Body of pancreas (tissue), 4 donors: ENCODE data around the gene GEMIN4.

Source experiments
- POLR2A ChIP-seq, 3 donors: fragments of 450-650 bp; IDR thresholded peaks; one replicate each; pipeline ENCODE4 v1.6.1; 2016; ENCODE audit warnings: antibody characterized with exemption in 3 of 3, mild to moderate bottlenecking in 2 of 3
- TF ChIP-seq, protein P1 (sequence below), 7 experiments: fragments of 450-650 bp in 4 of 7; fragments of 200-600 bp in 3 of 7; sonication (generic) in 3 of 7; IDR thresholded peaks; one replicate each; pipeline ENCODE4 v1.5.1; 2016 to 2019; ENCODE audit warnings: antibody characterized with exemption in 7 of 7

DNA sequence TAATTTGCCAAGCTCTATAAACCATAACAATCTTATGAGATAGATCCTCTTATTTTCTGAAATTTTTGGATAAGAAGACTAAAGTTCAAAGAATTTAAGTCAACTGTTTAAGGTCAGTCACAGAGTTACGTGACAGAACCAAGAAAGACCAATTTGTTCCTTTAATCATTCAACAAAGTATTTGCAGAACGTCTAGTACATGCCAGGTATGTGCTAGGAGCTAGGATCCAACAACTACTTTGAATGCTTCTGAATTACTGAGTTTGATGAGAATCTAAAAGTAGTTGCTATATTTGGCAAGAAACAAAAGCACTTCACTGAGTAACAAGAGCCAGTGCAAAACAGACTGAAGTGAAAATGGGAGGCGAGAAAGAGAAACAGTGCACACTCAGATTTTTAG lies 15.0 kb upstream of the GEMIN4 start:
- TF ChIP-seq, protein P1, sequence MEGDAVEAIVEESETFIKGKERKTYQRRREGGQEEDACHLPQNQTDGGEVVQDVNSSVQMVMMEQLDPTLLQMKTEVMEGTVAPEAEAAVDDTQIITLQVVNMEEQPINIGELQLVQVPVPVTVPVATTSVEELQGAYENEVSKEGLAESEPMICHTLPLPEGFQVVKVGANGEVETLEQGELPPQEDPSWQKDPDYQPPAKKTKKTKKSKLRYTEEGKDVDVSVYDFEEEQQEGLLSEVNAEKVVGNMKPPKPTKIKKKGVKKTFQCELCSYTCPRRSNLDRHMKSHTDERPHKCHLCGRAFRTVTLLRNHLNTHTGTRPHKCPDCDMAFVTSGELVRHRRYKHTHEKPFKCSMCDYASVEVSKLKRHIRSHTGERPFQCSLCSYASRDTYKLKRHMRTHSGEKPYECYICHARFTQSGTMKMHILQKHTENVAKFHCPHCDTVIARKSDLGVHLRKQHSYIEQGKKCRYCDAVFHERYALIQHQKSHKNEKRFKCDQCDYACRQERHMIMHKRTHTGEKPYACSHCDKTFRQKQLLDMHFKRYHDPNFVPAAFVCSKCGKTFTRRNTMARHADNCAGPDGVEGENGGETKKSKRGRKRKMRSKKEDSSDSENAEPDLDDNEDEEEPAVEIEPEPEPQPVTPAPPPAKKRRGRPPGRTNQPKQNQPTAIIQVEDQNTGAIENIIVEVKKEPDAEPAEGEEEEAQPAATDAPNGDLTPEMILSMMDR (IDR thresholded peaks at IDR 0.05) = no peak
- TF ChIP-seq POLR2A (IDR thresholded peaks at IDR 0.05) = no peak
